Chondrocyte (in vitro differentiated cells): ENCODE results near the gene MMP20. TPM values are rescaled to one million over a fixed set of nuclear protein-coding genes. Genes with fewer than 3 reads are reported as not detected.

Experiments
- DNase-seq: peaks from one replicate; pipeline ENCODE4 v3.0.0; 2021; ENCODE audit warnings: mixed read lengths, low spot score
- H3K27ac Mint-ChIP-seq: one replicate; pipeline ENCODE4 v1.8.0; 2021; ENCODE audit warnings: mild to moderate bottlenecking, moderate library complexity, mixed read lengths; ENCODE audit not compliant: unreplicated experiment
- H3K27me3 Mint-ChIP-seq: 2 replicates; pipeline ENCODE4 v1.8.0; 2021; ENCODE audit warnings: low read depth, mixed read lengths
- H3K36me3 Mint-ChIP-seq: 2 replicates; pipeline ENCODE4 v1.8.0; 2021; ENCODE audit warnings: low read depth, mixed read lengths
- H3K4me1 Mint-ChIP-seq: 2 replicates; pipeline ENCODE4 v1.8.0; 2021; ENCODE audit warnings: low read depth, mild to moderate bottlenecking, mixed read lengths
- H3K4me3 Mint-ChIP-seq: one replicate; pipeline ENCODE4 v1.8.0; 2021; ENCODE audit warnings: mild to moderate bottlenecking, moderate library complexity, mixed read lengths; ENCODE audit not compliant: unreplicated experiment
- H3K9me3 Mint-ChIP-seq: 2 replicates; pipeline ENCODE4 v1.8.0; 2021; ENCODE audit warnings: low read depth, mixed read lengths
- CTCF ChIP-seq: fragments of 200-600 bp; sonication (generic); IDR thresholded peaks from 2 replicates; pipeline ENCODE4 v1.5.0; 2021; ENCODE audit warnings: antibody characterized with exemption, mild to moderate bottlenecking, moderate library complexity
- total RNA-seq: library from RNA; stranded (reverse); gene quantifications from 3 replicates; pipeline ENCODE4 v1.2.1, GENCODE V29; 2021

Gene MMP20
- total RNA-seq, 1 donor from 2014 or later: not detected

- H3K36me3 Mint-ChIP-seq: no peaks in the 10 kb centered on the region
Measured at GRCh38 chr11:102613450-102613849, 11.7 kb downstream of the MMP20 start.

GRCh38 chr11:102611291-102611690 is 13.8 kb downstream of the MMP20 start:
- Mint-ChIP-seq H3K4me1 (peaks cover 4% of the 10 kb centered on the region), H3K27ac (no peak overlapping the region), H3K27me3 (no peaks in the 10 kb centered on the region), H3K36me3 (no peaks in the 10 kb centered on the region), H3K4me3 (no peak overlapping the region), H3K9me3 (no peaks in the 10 kb centered on the region)
- DNase-seq: no peak
- no peak for TF ChIP-seq CTCF

More at GRCh38 chr11:102613450-102613849, 11.7 kb downstream of the MMP20 start:
- TF ChIP-seq CTCF: no peak
- Mint-ChIP-seq H3K27ac (no peak overlapping the region), H3K9me3 (no peaks in the 10 kb centered on the region), H3K27me3 (no peaks in the 10 kb centered on the region), H3K4me3 (no peak overlapping the region), H3K4me1 (peaks cover 4% of the 10 kb centered on the region)
- no peak for DNase-seq

- Mint-ChIP-seq H3K27ac (no peak overlapping the region), H3K4me1 (no peaks in the 10 kb centered on the region), H3K36me3 (no peaks in the 10 kb centered on the region), H3K27me3 (no peaks in the 10 kb centered on the region), H3K9me3 (no peaks in the 10 kb centered on the region), H3K4me3 (no peak overlapping the region)
- no peak for DNase-seq
- TF ChIP-seq CTCF: no peak
Measured at GRCh38 chr11:102610200-102610599, 14.9 kb downstream of the MMP20 start.

- Mint-ChIP-seq H3K9me3 (no peaks in the 10 kb centered on the region), H3K36me3 (no peaks in the 10 kb centered on the region), H3K4me3 (no peak overlapping the region), H3K4me1 (peaks cover 2% of the 10 kb centered on the region), H3K27me3 (no peaks in the 10 kb centered on the region), H3K27ac (no peak overlapping the region)
- no peak for TF ChIP-seq CTCF
- no peak for DNase-seq
Measured at GRCh38 chr11:102608699-102609098, 16.4 kb downstream of the MMP20 start.

GRCh38 chr11:102604875-102605274 is 20.3 kb downstream of the MMP20 start:
- TF ChIP-seq CTCF: no peak
- H3K4me3 Mint-ChIP-seq: no peak overlapping the region
- H3K9me3 Mint-ChIP-seq: no peaks in the 10 kb centered on the region
- no peaks in the 10 kb centered on the region for H3K36me3 Mint-ChIP-seq
- DNase-seq: no peak
- H3K27me3 Mint-ChIP-seq: no peaks in the 10 kb centered on the region
- H3K4me1 Mint-ChIP-seq: peaks cover 28% of the 10 kb centered on the region
- no peak overlapping the region for H3K27ac Mint-ChIP-seq
